SK-N-SH (cell line): ENCODE data around the gene TUBGCP3. TPM values are rescaled to one million over a fixed set of nuclear protein-coding genes. Genes with fewer than 3 reads are reported as not detected.

Experiments
- CTCF ChIA-PET: fragments of 300-600, 350-600 bp; formaldehyde crosslinking; extraction: SDS; loops from one replicate; lab custom pipeline; 2021; lab: Yijun Ruan, JAX
- POLR2A ChIA-PET: fragments of 350-600 bp; sonication (Branson Sonifier 250); formaldehyde crosslinking; extraction: SDS; loops from one replicate; lab custom pipeline; 2020; ENCODE audit warnings: antibody characterized with exemption, inconsistent platforms; lab: Yijun Ruan, JAX
- DNase-seq: peaks from one replicate; pipeline ENCODE4 v3.0.0; 2012
- H2AFZ ChIP-seq: fragments of 200-600 bp; sonication (generic); 2 replicates; pipeline ENCODE4 v1.8.1; 2016; ENCODE audit warnings: antibody characterized with exemption, mild to moderate bottlenecking, low read depth
- H3F3A ChIP-seq: fragments of 200-600 bp; sonication (generic); replicated peaks from 2 replicates; pipeline ENCODE3; 2016; ENCODE audit warnings: antibody characterized with exemption, mild to moderate bottlenecking; ENCODE audit not compliant: insufficient read depth
- H3K27ac ChIP-seq, 2 experiments: fragments of 200-500 bp in 1 of 2; fragments of 200-600 bp in 1 of 2; sonication (Bioruptor generic) in 1 of 2; sonication (generic), shearing (Covaris generic) in 1 of 2; 2 replicates each; pipeline versions ENCODE4 v1.5.1 to v1.6.1; 2014 to 2016; ENCODE audit warnings: low read depth in 2 of 2, inconsistent platforms in 1 of 2, low read length in 1 of 2, mild to moderate bottlenecking in 1 of 2, mixed read lengths in 1 of 2
- H3K27me3 ChIP-seq: fragments of 200-600 bp; sonication (generic), shearing (Covaris generic); 2 replicates; pipeline ENCODE4 v1.6.1; 2016; ENCODE audit warnings: mixed run types; ENCODE audit not compliant: insufficient read depth
- H3K36me3 ChIP-seq, 2 experiments: fragments of 200-500 bp in 1 of 2; fragments of 200-600 bp in 1 of 2; sonication (Bioruptor generic) in 1 of 2; sonication (generic) in 1 of 2; replicated peaks in 1 of 2; 2 replicates each; pipeline versions ENCODE3 to v1.5.1; 2014 to 2016; ENCODE audit warnings: low read length in 1 of 2, mild to moderate bottlenecking in 1 of 2; ENCODE audit not compliant: insufficient read depth in 2 of 2, control insufficient read depth in 1 of 2
- H3K4me1 ChIP-seq, 2 experiments: fragments of 200-500 bp in 1 of 2; fragments of 200-600 bp in 1 of 2; sonication (Bioruptor generic) in 1 of 2; sonication (generic), shearing (Covaris generic) in 1 of 2; 2 replicates each; pipeline versions ENCODE4 v1.5.1 to v1.6.1; 2014 to 2016; ENCODE audit warnings: low read depth in 1 of 2, low read length in 1 of 2, mixed run types in 1 of 2; ENCODE audit not compliant: insufficient read depth in 2 of 2, control insufficient read depth in 1 of 2
- H3K4me2 ChIP-seq: fragments of 200-600 bp; sonication (generic), shearing (Covaris generic); 2 replicates; pipeline ENCODE4 v1.6.1; 2017; ENCODE audit warnings: mixed run types
- H3K4me3 ChIP-seq, 2 experiments: fragments of 200-500 bp in 1 of 2; fragments of 200-600 bp in 1 of 2; sonication (Bioruptor generic) in 1 of 2; sonication (generic), shearing (Covaris generic) in 1 of 2; 2 replicates each; pipeline versions ENCODE4 v1.5.1 to v1.8.1; 2014 to 2016; ENCODE audit warnings: low read depth in 2 of 2, inconsistent platforms in 1 of 2, low read length in 1 of 2, mild to moderate bottlenecking in 1 of 2, mixed read lengths in 1 of 2, moderate library complexity in 1 of 2
- H3K79me2 ChIP-seq: fragments of 200-600 bp; sonication (generic); 2 replicates; pipeline ENCODE4 v1.8.1; 2017; ENCODE audit warnings: mild to moderate bottlenecking; ENCODE audit not compliant: insufficient read depth
- H3K9ac ChIP-seq: fragments of 200-600 bp; sonication (generic); 2 replicates; pipeline ENCODE4 v1.6.1; 2017; ENCODE audit warnings: mixed run types
- H3K9me2 ChIP-seq: fragments of 200-600 bp; sonication (generic); 2 replicates; pipeline ENCODE4 v1.6.1; 2017; ENCODE audit warnings: mixed run types
- H3K9me3 ChIP-seq: fragments of 200-600 bp; sonication (generic); 2 replicates; pipeline ENCODE4 v1.6.1; 2017; ENCODE audit warnings: mixed run types, mild to moderate bottlenecking, moderate library complexity
- H4K20me1 ChIP-seq: fragments of 200-600 bp; sonication (generic); 2 replicates; pipeline ENCODE4 v1.6.1; 2017; ENCODE audit warnings: mild to moderate bottlenecking, mixed run types; ENCODE audit not compliant: insufficient read depth
- CHD2 ChIP-seq: fragments of 150-350 bp; IDR thresholded peaks from 2 replicates; pipeline ENCODE4 v1.6.1; 2018; ENCODE audit warnings: low read length; ENCODE audit not compliant: partially characterized antibody
- ELF1 ChIP-seq: IDR thresholded peaks from 2 replicates; pipeline ENCODE4 v1.4.0; 2012
- EP300 ChIP-seq, 2 experiments: IDR thresholded peaks; 2 replicates each; pipeline versions ENCODE4 v1.4.0 to v1.6.1; 2012; ENCODE audit warnings: borderline replicate concordance in 1 of 2, low read depth in 1 of 2, low read length in 1 of 2
- FOSL2 ChIP-seq: IDR thresholded peaks from 2 replicates; pipeline ENCODE4 v1.4.0; 2012; ENCODE audit warnings: low read depth, mild to moderate bottlenecking, moderate library complexity, borderline replicate concordance
- GABPA ChIP-seq: IDR thresholded peaks from 2 replicates; pipeline ENCODE4 v1.4.0; 2012; ENCODE audit warnings: low read depth, mild to moderate bottlenecking
- GATA2 ChIP-seq: sonication (generic); formaldehyde crosslinking; IDR thresholded peaks from 2 replicates; pipeline ENCODE4 v1.5.0; 2020; ENCODE audit warnings: mild to moderate bottlenecking, missing genetic modification reagents
- JUND ChIP-seq: IDR thresholded peaks from 2 replicates; pipeline ENCODE4 v1.4.0; 2012
- MXI1 ChIP-seq: IDR thresholded peaks from 2 replicates; pipeline ENCODE4 v1.6.1; 2012; ENCODE audit warnings: mild to moderate bottlenecking, low read depth, low read length, improper control_type of control experiment
- NFIC ChIP-seq: IDR thresholded peaks from 2 replicates; pipeline ENCODE4 v1.4.0; 2012; ENCODE audit warnings: borderline replicate concordance
- NRF1 ChIP-seq: IDR thresholded peaks from 2 replicates; pipeline ENCODE4 v1.6.1; 2012; ENCODE audit warnings: low read depth, mild to moderate bottlenecking, low read length
- POLR2AphosphoS5 ChIP-seq: IDR thresholded peaks from 2 replicates; pipeline ENCODE4 v1.6.1; 2012; ENCODE audit warnings: low read depth, low read length
- RFX5 ChIP-seq: IDR thresholded peaks from 2 replicates; pipeline ENCODE4 v1.6.1; 2012; ENCODE audit warnings: mild to moderate bottlenecking, improper control_type of control experiment, low read length
- RXRA ChIP-seq: IDR thresholded peaks from 2 replicates; pipeline ENCODE4 v1.4.0; 2012; ENCODE audit warnings: low read depth, mild to moderate bottlenecking, borderline replicate concordance
- SMC3 ChIP-seq: IDR thresholded peaks from 2 replicates; pipeline ENCODE4 v1.6.1; 2012; ENCODE audit warnings: low read depth, low read length, improper control_type of control experiment
- TCF12 ChIP-seq: IDR thresholded peaks from 2 replicates; pipeline ENCODE4 v1.4.0; 2012
- USF1 ChIP-seq: IDR thresholded peaks from 2 replicates; pipeline ENCODE4 v1.4.0; 2012; ENCODE audit warnings: low read depth, borderline replicate concordance
- WGBS: methylation state at CpG from one replicate; pipeline ENCODE4 v1.1.6; 2017; ENCODE audit warnings: low lambda C conversion rate; 5-methylcytosine and 5-hydroxymethylcytosine counted together
- polyA plus RNA-seq, 3 experiments: library from polyadenylated mRNA; depleted of rRNA; stranded (reverse); fragments of >200 nt; gene quantifications; 2 replicates each; pipeline ENCODE4 v1.2.3, GENCODE V29; 2012
- TF ChIP-seq, protein P1 (sequence below): fragments of 150-350 bp; IDR thresholded peaks from 2 replicates; pipeline ENCODE4 v1.6.1; 2016; ENCODE audit warnings: mild to moderate bottlenecking, low read depth, low read length
- TF ChIP-seq, protein P2 (sequence below): fragments of 150-350 bp; IDR thresholded peaks from 2 replicates; pipeline ENCODE4 v1.6.1; 2017; ENCODE audit warnings: antibody characterized with exemption, low read length, low read depth, borderline replicate concordance
- TF ChIP-seq, protein P3 (sequence below): IDR thresholded peaks from 2 replicates; pipeline ENCODE4 v1.6.1; 2012; ENCODE audit warnings: mild to moderate bottlenecking, low read depth, low read length, moderate library complexity

Gene TUBGCP3
- polyA plus RNA-seq, 1 of the 3 experiments (the other 2 are of a cell fraction), result 16.8 TPM

DNA sequence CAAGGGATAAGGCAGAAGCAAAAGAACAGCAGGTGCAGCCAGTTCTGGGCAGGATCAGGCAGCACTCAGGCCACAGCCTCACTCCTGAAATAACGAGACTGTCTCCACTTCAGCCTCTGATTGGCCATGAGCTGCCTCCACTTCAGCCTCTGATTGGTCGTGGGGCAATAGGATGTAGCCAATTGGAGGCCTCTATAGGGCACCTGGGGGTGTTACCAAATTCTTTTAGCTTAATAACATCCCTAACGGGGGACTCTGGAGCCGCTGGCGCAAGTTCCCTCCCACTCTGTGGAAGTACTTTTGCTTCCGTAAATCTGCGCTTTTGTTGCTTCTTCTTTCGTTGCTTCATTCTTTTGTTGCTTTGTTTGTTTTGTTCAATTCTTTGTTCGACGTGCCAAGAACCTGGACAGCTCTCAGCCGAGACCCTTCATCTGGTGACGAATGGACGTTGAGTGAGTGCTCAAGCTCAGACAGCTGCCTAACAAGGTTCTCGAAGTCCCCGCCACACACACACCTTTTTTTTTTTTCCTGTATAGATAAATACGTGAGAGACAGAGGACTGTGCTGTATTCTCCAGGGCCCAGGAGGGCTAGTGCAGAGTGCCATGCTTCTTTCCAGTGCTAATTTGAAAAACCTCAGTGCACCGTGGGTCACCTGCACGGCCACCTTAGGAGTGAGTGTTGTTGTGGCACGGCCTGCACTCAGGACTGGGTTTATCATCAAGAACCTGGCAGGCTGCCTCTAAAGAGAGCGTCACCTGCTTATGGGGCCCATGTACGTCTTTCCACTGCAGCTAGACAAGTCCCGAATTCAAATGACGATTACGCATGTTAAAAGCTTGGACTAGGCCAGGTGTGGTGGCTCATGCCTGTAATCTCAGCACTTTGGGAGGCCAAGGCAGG, 32.0 kb upstream of the TUBGCP3 start:
- POLR2A ChIA-PET, result no interaction called here
- TF ChIP-seq NRF1 (no peak), EP300 (IDR thresholded peaks at IDR 0.05; ENCODE audit: borderline replicate concordance in 1 of 2, low read depth in 1 of 2, low read length in 1 of 2) (no peak), ELF1 (no peak), RXRA (no peak), FOSL2 (no peak), MXI1 (no peak), POLR2AphosphoS5 (no peak), GATA2 (CRISPR knock-in tag) (no peak), JUND (no peak)
- TF ChIP-seq, protein P1, sequence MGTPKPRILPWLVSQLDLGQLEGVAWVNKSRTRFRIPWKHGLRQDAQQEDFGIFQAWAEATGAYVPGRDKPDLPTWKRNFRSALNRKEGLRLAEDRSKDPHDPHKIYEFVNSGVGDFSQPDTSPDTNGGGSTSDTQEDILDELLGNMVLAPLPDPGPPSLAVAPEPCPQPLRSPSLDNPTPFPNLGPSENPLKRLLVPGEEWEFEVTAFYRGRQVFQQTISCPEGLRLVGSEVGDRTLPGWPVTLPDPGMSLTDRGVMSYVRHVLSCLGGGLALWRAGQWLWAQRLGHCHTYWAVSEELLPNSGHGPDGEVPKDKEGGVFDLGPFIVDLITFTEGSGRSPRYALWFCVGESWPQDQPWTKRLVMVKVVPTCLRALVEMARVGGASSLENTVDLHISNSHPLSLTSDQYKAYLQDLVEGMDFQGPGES, result no peak
- TF ChIP-seq, all 33 proteins: peak for 0
- H3K27me3 ChIP-seq, result peaks cover 5% of the 10 kb centered on the region; the same call in 1 of the 2 replicates
- H3K4me3 ChIP-seq, result no peak overlapping the region
- no peak overlapping the region for H3K27ac ChIP-seq
- no peaks in the 10 kb centered on the region for H3K36me3 ChIP-seq
- H2AFZ ChIP-seq, result no peak overlapping the region
- CTCF ChIA-PET, result interaction anchor here (0.6 to 2.4 kb wide), 4 partner anchors 13 to 1145 kb away, joined by 3 to 11 read pairs (median 6); no protein-coding TSS in a partner anchor
- H3K9me2 ChIP-seq, result no peaks in the 10 kb centered on the region
- no peaks in the 10 kb centered on the region for H3K4me1 ChIP-seq
- no peak overlapping the region for H3K4me2 ChIP-seq
- H3K9ac ChIP-seq, result no peak overlapping the region
- no peaks in the 10 kb centered on the region for H3K9me3 ChIP-seq
- H4K20me1 ChIP-seq, result no peaks in the 10 kb centered on the region
- DNase-seq, result no peak
- H3K79me2 ChIP-seq, result no peaks in the 10 kb centered on the region
- H3F3A ChIP-seq, result no peaks in the 10 kb centered on the region
- WGBS, result 70% methylated on average over 19 of the region's 24 CpGs

- Histone ChIP-seq H3K27me3 (peaks cover 15% of the 10 kb centered on the region; the same call in 1 of the 2 replicates), H3K27ac (no peak overlapping the region), H3K4me3 (no peak overlapping the region), H3K9me3 (no peaks in the 10 kb centered on the region), H3K79me2 (no peaks in the 10 kb centered on the region), H4K20me1 (no peaks in the 10 kb centered on the region), H3K9ac (no peak overlapping the region), H3F3A (no peaks in the 10 kb centered on the region), H3K4me2 (no peak overlapping the region), H3K9me2 (no peaks in the 10 kb centered on the region), H3K36me3 (no peaks in the 10 kb centered on the region), H2AFZ (no peak overlapping the region), H3K4me1 (no peaks in the 10 kb centered on the region)
- ChIA-PET POLR2A (no interaction called here), CTCF (interaction anchor here (1.3 to 2.4 kb wide), 4 partner anchors 9 to 256 kb away, joined by 5 to 11 read pairs (median 6); no protein-coding TSS in a partner anchor)
- DNase-seq, result no peak
- WGBS, result 79% methylated on average over 12 of the region's 12 CpGs
- TF ChIP-seq RFX5, result no peak
- TF ChIP-seq MXI1, result no peak
- no peak for TF ChIP-seq SMC3
- no peak for TF ChIP-seq GABPA
- no peak for TF ChIP-seq GATA2 (CRISPR knock-in tag)
- TF ChIP-seq NFIC, result no peak
- TF ChIP-seq, protein P2, sequence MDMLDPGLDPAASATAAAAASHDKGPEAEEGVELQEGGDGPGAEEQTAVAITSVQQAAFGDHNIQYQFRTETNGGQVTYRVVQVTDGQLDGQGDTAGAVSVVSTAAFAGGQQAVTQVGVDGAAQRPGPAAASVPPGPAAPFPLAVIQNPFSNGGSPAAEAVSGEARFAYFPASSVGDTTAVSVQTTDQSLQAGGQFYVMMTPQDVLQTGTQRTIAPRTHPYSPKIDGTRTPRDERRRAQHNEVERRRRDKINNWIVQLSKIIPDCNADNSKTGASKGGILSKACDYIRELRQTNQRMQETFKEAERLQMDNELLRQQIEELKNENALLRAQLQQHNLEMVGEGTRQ, result no peak
- no peak for TF ChIP-seq CHD2
- no peak for TF ChIP-seq USF1
- TF ChIP-seq TCF12, result no peak
- TF ChIP-seq, protein P3, sequence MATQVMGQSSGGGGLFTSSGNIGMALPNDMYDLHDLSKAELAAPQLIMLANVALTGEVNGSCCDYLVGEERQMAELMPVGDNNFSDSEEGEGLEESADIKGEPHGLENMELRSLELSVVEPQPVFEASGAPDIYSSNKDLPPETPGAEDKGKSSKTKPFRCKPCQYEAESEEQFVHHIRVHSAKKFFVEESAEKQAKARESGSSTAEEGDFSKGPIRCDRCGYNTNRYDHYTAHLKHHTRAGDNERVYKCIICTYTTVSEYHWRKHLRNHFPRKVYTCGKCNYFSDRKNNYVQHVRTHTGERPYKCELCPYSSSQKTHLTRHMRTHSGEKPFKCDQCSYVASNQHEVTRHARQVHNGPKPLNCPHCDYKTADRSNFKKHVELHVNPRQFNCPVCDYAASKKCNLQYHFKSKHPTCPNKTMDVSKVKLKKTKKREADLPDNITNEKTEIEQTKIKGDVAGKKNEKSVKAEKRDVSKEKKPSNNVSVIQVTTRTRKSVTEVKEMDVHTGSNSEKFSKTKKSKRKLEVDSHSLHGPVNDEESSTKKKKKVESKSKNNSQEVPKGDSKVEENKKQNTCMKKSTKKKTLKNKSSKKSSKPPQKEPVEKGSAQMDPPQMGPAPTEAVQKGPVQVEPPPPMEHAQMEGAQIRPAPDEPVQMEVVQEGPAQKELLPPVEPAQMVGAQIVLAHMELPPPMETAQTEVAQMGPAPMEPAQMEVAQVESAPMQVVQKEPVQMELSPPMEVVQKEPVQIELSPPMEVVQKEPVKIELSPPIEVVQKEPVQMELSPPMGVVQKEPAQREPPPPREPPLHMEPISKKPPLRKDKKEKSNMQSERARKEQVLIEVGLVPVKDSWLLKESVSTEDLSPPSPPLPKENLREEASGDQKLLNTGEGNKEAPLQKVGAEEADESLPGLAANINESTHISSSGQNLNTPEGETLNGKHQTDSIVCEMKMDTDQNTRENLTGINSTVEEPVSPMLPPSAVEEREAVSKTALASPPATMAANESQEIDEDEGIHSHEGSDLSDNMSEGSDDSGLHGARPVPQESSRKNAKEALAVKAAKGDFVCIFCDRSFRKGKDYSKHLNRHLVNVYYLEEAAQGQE, result no peak
- no peak for TF ChIP-seq RXRA
- TF ChIP-seq, protein P1, result no peak
Measured at GRCh38 chr13:112618501-112618900, 30.5 kb upstream of the TUBGCP3 start.
